ENCODE results near the gene GPR180. TPM values are rescaled to one million over a fixed set of nuclear protein-coding genes. Genes with fewer than 3 reads are reported as not detected.

Gene GPR180
- total RNA-seq, 1 donor from 2014 or later: 2.4 TPM

- peak; percentile 75 for ATAC-seq
Observed at GRCh38 chr13:94656766-94657165, 55.1 kb downstream of the GPR180 start.

GRCh38 chr13:94657167-94657566 lies 55.5 kb downstream of the GPR180 start:
- peak; percentile 85 for ATAC-seq

DNA sequence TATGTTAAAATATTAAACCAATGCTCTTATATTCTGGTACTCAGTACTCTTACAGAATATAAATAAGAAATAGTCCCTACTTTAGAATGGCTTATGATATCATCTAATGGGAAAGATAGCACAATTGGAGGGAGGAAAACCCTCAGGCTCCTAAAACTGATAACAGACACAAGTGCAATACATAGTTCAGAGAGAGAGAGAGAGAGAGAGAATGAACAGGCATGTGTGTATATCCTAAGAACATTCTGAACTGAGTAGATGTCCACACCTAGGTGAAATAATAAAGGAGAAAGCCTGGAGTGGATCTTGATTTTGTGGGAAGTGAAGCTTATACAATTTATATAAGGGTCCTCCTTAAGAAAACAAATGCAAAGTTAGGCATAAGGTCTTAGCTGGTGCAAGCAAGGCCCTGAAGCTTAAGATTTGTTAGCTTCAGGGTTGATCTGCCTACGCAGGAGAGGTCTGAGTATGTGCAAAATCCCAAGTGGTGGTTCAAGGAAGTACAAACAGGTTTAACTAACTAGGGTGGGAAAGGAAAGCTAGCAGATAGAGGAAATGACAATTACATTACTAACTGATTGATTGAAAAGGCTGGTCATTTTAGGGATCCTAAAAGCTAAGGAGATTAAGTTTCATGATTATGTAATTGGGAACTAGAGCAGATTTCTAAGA lies 57.4 kb downstream of the GPR180 start:
- peak; percentile 41 for ATAC-seq

- ATAC-seq: no peak
Observed at GRCh38 chr13:94659598-94659946, 57.9 kb downstream of the GPR180 start.

GRCh38 chr13:94660695-94661326 lies 59.2 kb downstream of the GPR180 start:
- ATAC-seq: no peak

- no peak for ATAC-seq
Observed at GRCh38 chr13:94661406-94661805, 59.7 kb downstream of the GPR180 start.

- ATAC-seq: no peak
Observed at GRCh38 chr13:94662274-94662945, 60.8 kb downstream of the GPR180 start.

DNA sequence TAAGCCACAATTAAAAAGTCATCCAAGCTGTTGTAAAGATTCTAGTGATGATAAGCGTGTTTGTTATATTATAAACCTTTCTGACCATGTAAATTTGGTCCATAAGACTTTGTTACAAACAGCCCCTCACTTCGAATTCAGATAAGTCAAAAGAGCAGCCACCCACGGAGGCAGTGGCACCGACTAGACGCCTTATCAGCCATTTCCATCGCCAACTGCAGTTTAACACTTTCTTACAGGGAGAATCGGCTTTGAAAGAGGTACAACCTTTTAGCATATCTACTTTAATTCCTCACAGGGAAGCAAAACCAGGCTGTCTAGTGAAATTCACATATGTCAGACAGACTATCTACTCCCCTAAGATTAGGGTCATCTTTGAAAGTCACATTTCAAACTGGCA lies 63.2 kb downstream of the GPR180 start:
- no peak for ATAC-seq

- ATAC-seq: no peak
Observed at GRCh38 chr13:94666065-94666464, 64.4 kb downstream of the GPR180 start.

DNA sequence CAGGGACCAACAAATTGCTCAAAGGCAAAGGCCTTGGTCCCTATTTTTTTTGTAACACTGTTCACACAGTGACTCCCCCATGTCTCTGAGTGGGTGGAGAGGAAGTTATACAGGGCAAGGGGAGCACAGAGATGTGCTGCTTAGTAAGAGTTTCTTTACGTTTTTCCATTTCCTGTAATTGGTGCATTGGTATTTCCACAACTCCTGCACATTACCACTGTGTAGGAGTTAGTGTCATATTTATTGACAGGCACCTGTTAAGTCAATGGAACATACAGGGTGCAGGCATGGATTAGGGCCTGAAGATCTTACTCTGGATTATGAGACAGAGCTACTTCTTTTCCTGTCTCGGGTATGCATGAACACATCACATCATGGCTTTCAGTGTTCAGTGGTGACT lies 65.5 kb downstream of the GPR180 start:
- no peak for ATAC-seq

- no peak for ATAC-seq
Observed at GRCh38 chr13:94672400-94672799, 70.7 kb downstream of the GPR180 start.

GRCh38 chr13:94673851-94674250 lies 72.2 kb downstream of the GPR180 start:
- ATAC-seq: no peak

- peak; percentile 46 for ATAC-seq
Observed at GRCh38 chr13:94674609-94675348, 73.1 kb downstream of the GPR180 start.

DNA sequence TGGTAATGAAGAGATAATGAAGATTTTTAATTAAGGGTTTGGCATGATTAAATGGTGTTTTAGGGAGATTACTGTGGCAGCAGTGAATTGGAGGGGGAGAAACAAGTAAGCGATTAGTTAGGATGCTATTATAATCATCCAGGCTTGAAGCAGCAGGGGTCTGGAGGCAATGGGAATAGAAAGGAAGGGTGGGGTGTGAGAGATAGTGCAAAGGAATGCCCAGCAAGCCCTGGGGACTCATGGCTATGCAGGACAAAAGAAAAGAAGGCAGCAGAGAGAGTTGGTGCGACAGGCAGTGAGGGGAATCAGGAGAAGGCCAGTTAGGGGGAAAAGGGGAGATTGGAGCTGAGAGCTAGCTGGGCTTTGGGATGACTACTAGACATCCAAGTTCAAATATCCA lies 76.1 kb downstream of the GPR180 start:
- ATAC-seq: no peak

DNA sequence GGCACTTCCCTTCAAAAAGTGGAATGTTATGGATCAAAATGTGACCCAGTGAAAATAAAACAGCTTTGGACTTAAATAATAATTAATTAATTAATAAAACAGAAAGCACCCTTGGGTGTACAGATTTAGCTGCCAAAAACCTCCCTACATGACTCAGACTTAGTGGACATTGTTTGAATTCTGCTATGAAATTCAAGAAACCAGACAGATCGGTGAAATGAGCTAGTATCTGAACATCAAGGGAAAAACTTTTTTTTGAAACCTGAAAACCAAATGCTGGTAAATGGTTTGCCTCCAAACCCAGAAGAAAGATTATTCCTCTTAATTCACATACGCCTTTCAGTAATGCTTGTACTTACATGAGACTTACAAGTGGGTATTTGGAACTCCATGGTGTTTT lies 77.2 kb downstream of the GPR180 start:
- no peak for ATAC-seq

DNA sequence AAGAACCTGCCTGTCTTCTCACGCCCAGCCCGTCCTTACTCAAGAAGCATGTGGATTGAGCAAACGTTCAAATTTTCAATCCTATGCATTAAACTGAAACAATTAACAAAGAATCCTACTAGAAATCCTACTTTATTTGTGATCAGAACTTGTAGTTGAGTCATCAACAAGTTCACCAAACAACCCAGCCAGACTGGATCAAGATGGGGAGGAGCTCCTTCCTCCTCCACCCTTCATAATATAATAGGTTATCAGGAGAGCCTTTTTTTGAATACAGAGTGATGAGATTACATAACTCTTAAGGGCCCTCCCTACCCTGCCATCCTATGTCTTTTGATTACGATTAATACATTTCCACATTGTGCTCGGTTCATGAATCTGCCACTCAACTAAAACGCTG lies 78.0 kb downstream of the GPR180 start:
- ATAC-seq: peak; percentile 92

DNA sequence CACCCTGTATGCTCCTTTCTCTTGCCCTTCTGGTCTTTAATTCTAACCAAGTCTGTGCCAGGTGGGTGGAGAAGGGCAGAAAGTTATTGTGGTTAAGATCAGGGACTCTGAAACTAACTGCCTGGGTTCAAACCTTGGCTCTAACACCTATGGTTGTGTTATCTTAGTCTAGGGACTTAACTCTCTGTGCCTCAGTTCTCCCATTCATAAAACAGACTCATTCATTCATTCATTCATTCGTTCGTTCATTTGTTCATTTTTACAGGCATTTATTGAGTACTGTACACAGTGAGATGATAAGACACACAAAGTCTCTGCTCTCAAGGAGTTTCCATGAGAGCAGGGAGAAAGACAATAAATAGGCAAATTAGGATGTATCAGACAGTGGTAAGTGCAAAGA lies 80.6 kb downstream of the GPR180 start:
- ATAC-seq: no peak

GRCh38 chr13:94683409-94683808 lies 81.8 kb downstream of the GPR180 start:
- ATAC-seq: peak; percentile 74

Other genes with a start within 250 kb of the GPR180 start
- gene DCT, start 122.2 kb upstream of the GPR180 start, total RNA-seq: not detected
- 5.8 TPM for gene TGDS, start 5.7 kb upstream of the GPR180 start, total RNA-seq
- gene SOX21, start 110.7 kb downstream of the GPR180 start, total RNA-seq: 12.8 TPM